ENCODE results near the gene PLD5.
"Not testable (repeated sequence)": the region's sequence is repeated elsewhere in the genome, so short reads cannot be mapped to it uniquely, and the experiment has no call there.

Gene PLD5

GRCh38 chr1:242477944-242478343, 46.6 kb downstream of the PLD5 start:
- no peak for DNase-seq

GRCh38 chr1:242470774-242471173, 53.7 kb downstream of the PLD5 start:
- no peak for DNase-seq

GRCh38 chr1:242468784-242469183, 55.7 kb downstream of the PLD5 start:
- no peak for DNase-seq

GRCh38 chr1:242467556-242468145, 56.8 kb downstream of the PLD5 start:
- peak; percentile 40 to 55 for DNase-seq

- no peak for DNase-seq
These were observed 61.6 kb downstream of the PLD5 start for GRCh38 chr1:242462867-242463266.

GRCh38 chr1:242459740-242460139, 64.8 kb downstream of the PLD5 start:
- not testable (repeated sequence) for DNase-seq

- no peak for DNase-seq
These were observed 67.7 kb downstream of the PLD5 start for GRCh38 chr1:242456726-242457269.

- DNase-seq, result no peak
These were observed 69.5 kb downstream of the PLD5 start for GRCh38 chr1:242455052-242455361.

GRCh38 chr1:242454262-242455051, 70.0 kb downstream of the PLD5 start:
- peak; percentile 61 to 74 for DNase-seq

- DNase-seq, result no peak
These were observed 71.9 kb downstream of the PLD5 start for GRCh38 chr1:242452573-242452972.

GRCh38 chr1:242449661-242450060, 74.8 kb downstream of the PLD5 start:
- no peak for DNase-seq

GRCh38 chr1:242448910-242449645, 75.4 kb downstream of the PLD5 start:
- DNase-seq, result no peak

GRCh38 chr1:242447689-242448088, 76.8 kb downstream of the PLD5 start:
- no peak for DNase-seq

- no peak for DNase-seq
These were observed 83.7 kb downstream of the PLD5 start for GRCh38 chr1:242440757-242441156.

GRCh38 chr1:242435200-242435599, 89.3 kb downstream of the PLD5 start:
- no peak for DNase-seq

- no peak for DNase-seq
These were observed 91.9 kb downstream of the PLD5 start for GRCh38 chr1:242432491-242433095.

- no peak for DNase-seq
These were observed 92.7 kb downstream of the PLD5 start for GRCh38 chr1:242431786-242432185.

GRCh38 chr1:242430956-242431355, 93.5 kb downstream of the PLD5 start:
- DNase-seq, result no peak

- no peak for DNase-seq
These were observed 95.9 kb downstream of the PLD5 start for GRCh38 chr1:242428399-242429190.

GRCh38 chr1:242427519-242427918, 97.0 kb downstream of the PLD5 start:
- no peak for DNase-seq

- DNase-seq, result no peak
These were observed 98.1 kb downstream of the PLD5 start for GRCh38 chr1:242426271-242426905.

- no peak for DNase-seq
These were observed 99.3 kb downstream of the PLD5 start for GRCh38 chr1:242425232-242425631.
